Esophagus squamous epithelium (tissue), 4 donors: ENCODE data around the gene HES5.

Experiments used
- CTCF ChIP-seq, 6 experiments: fragments of 450-650 bp in 4 of 6; fragments of 200-600 bp in 2 of 6; sonication (generic) in 2 of 6; IDR thresholded peaks; one replicate each; pipeline ENCODE4 v1.5.1; 2016 to 2019; ENCODE audit warnings: antibody characterized with exemption in 6 of 6, mild to moderate bottlenecking in 4 of 6, moderate library complexity in 4 of 6
- POLR2A ChIP-seq, 4 donors: fragments of 450-650 bp; IDR thresholded peaks; one replicate each; pipeline ENCODE4 v1.6.1; 2017; ENCODE audit warnings: antibody characterized with exemption in 4 of 4, mild to moderate bottlenecking in 4 of 4, moderate library complexity in 3 of 4

- TF ChIP-seq CTCF (IDR thresholded peaks at IDR 0.05) (no peak), POLR2A (IDR thresholded peaks at IDR 0.05) (no peak)
Observed at GRCh38 chr1:2563205-2563604, 33.1 kb upstream of the HES5 start.
